Epithelial cell of proximal tubule (primary cell): Measurements from ENCODE around the gene ZNF579. TPM values are rescaled to one million over a fixed set of nuclear protein-coding genes. Genes with fewer than 3 reads are reported as not detected.

Experiments
- DNase-seq: peaks from one replicate; pipeline ENCODE4 v3.0.0-alpha.2; 2011; ENCODE audit warnings: low read depth
- H3K4me3 ChIP-seq: 2 replicates; pipeline ENCODE4 v1.5.1; 2011; ENCODE audit warnings: low read depth, mild to moderate bottlenecking, low read length
- CTCF ChIP-seq: conservative IDR thresholded peaks from 2 replicates; pipeline ENCODE4 v1.5.1; 2012; ENCODE audit warnings: low read depth, mild to moderate bottlenecking, low read length
- total RNA-seq: library from RNA; depleted of rRNA; stranded (reverse); fragments of >200 nt; gene quantifications from 2 replicates; pipeline ENCODE4 v1.2.3, GENCODE V29; 2015

ZNF579 gene
- total RNA-seq, result 10.0 and 11.4 TPM in 2 replicates

GRCh38 chr19:55580628-55581144 is at the start of gene ZNF579:
Gene ZNF579 (minus strand): TSS chr19:55580848. CDS start chr19:55579639, 1,209 bp downstream.
- peak within 1 kb of the TSS; percentile 81 for H3K4me3 ChIP-seq
- TF ChIP-seq CTCF, result no peak
- DNase-seq, result no peak

- H3K4me3 ChIP-seq, result no peak overlapping the region
- no peak for DNase-seq
- TF ChIP-seq CTCF, result no peak
Measured at GRCh38 chr19:55626350-55626749, 45.7 kb upstream of the ZNF579 start.

- no peak for TF ChIP-seq CTCF
- no peak for DNase-seq
- peak overlapping the region; percentile 71 for H3K4me3 ChIP-seq
Measured at GRCh38 chr19:55625004-55625326, 44.3 kb upstream of the ZNF579 start.

- TF ChIP-seq CTCF, result no peak
- DNase-seq, result no peak
- peak within 1 kb of the TSS; percentile 71 for H3K4me3 ChIP-seq
Measured at GRCh38 chr19:55624109-55625003, 43.7 kb upstream of the ZNF579 start, which contains the start of gene ZNF784. Gene ZNF784 (minus strand): TSS chr19:55624566. CDS start chr19:55624561, 5 bp downstream.

GRCh38 chr19:55623561-55623960 is 42.9 kb upstream of the ZNF579 start:
- TF ChIP-seq CTCF, result no peak
- DNase-seq, result no peak
- peak overlapping the region; percentile 18 for H3K4me3 ChIP-seq

GRCh38 chr19:55623130-55623529 is 42.5 kb upstream of the ZNF579 start:
- TF ChIP-seq CTCF, result no peak
- H3K4me3 ChIP-seq, result no peak overlapping the region
- no peak for DNase-seq
